Right cardiac atrium (tissue), 5 donors: Measurements from ENCODE around the gene AHRR. TPM values are rescaled to one million over a fixed set of nuclear protein-coding genes. Genes with fewer than 3 reads are reported as not detected.

Experiments used
- ATAC-seq, 2 donors: fragments of 200-7000 bp; cut with Tn5 transposase; one replicate each; pipeline versions ENCODE4 v1.8.0 to v1.9.1; 2020; ENCODE audit warnings: moderate library complexity in 2 of 2, mild to moderate bottlenecking in 1 of 2
- DNase-seq, 3 donors: peaks; one replicate each; pipeline ENCODE4 v3.0.0-alpha.2; 2020
- H3K27ac ChIP-seq: one replicate; pipeline ENCODE4 v1.5.1; 2013; ENCODE audit warnings: mild to moderate bottlenecking, low read length, control low read depth, moderate library complexity
- H3K27me3 ChIP-seq: one replicate; pipeline ENCODE4 v1.6.1; 2013; ENCODE audit not compliant: control insufficient read depth, insufficient read depth
- H3K4me1 ChIP-seq: one replicate; pipeline ENCODE4 v1.6.1; 2013; ENCODE audit warnings: low read length; ENCODE audit not compliant: control insufficient read depth, insufficient read depth
- H3K4me3 ChIP-seq: one replicate; pipeline ENCODE4 v1.5.1; 2013; ENCODE audit warnings: low read length, control low read depth
- H3K9me3 ChIP-seq: one replicate; pipeline ENCODE4 v1.6.1; 2013; ENCODE audit warnings: low read length; ENCODE audit not compliant: control insufficient read depth
- WGBS: extraction: QIAGEN DNeasy Blood & Tissue Kit; methylation state at CpG from one replicate; pipeline ENCODE4 v1.1.7; 2013; 5-methylcytosine and 5-hydroxymethylcytosine counted together
- intact Hi-C, 4 donors: fragments of 100-400 bp; cut with DNase I; formaldehyde crosslinking; loops; one replicate each; pipeline versions ENCODE4 v1.11.0 to v1.14.0; 2022 to 2023
- polyA plus RNA-seq: library from polyadenylated mRNA; stranded (reverse); fragments of 200-250 nt; gene quantifications from one replicate; pipeline ENCODE4 v1.2.3, GENCODE V29; 2013
- total RNA-seq, 4 donors: library from RNA; stranded (reverse); fragmentation: NEBNext Ultra II Directional; extraction: Animal tissue kit (Norgen Biotek cat#: 25700); gene quantifications; one replicate each; pipeline ENCODE4 v1.2.1, GENCODE V29; 2021
- donor health status: healthy with polysubstance abuse.
- donor health status: DM: no; HTN: yes; CAD: no.
- donor health status: DM: no; HTN: no; CAD: no.
- donor health status: DM: no; HTN: yes; CAD: no; lungs with severe emphysema.
- donor health status: DM: yes; HTN: yes; CAD: no.

Gene AHRR
- total and polyA plus RNA-seq, 5 donors = 0.17 to 3.7 (median 0.41) TPM

GRCh38 chr5:432201-432927 lies 110.8 kb downstream of the AHRR start:
- ATAC-seq (no peak), DNase-seq (no peak)
- intact Hi-C loops = no loop called here
- Histone ChIP-seq H3K27ac (no peak overlapping the region), H3K4me3 (no peak overlapping the region), H3K27me3 (no peaks in the 10 kb centered on the region), H3K4me1 (no peaks in the 10 kb centered on the region), H3K9me3 (no peaks in the 10 kb centered on the region)
- WGBS = 77% methylated on average over 18 of the region's 18 CpGs

GRCh38 chr5:432928-433791 lies 111.6 kb downstream of the AHRR start:
- intact Hi-C loops = no loop called here
- ATAC-seq (no peak), DNase-seq (no peak)

GRCh38 chr5:433836-434235 lies 112.3 kb downstream of the AHRR start:
- no peak for DNase-seq
- ATAC-seq = no peak
- Histone ChIP-seq H3K4me3 (no peak overlapping the region), H3K27me3 (no peaks in the 10 kb centered on the region), H3K4me1 (no peaks in the 10 kb centered on the region), H3K9me3 (no peaks in the 10 kb centered on the region), H3K27ac (no peak overlapping the region)
- intact Hi-C loops = no loop called here
- WGBS = 67% methylated on average over 16 of the region's 16 CpGs

More at GRCh38 chr5:432928-433791, 111.6 kb downstream of the AHRR start:
- no peaks in the 10 kb centered on the region for H3K4me1 ChIP-seq
- H3K27me3 ChIP-seq = no peaks in the 10 kb centered on the region
- no peak overlapping the region for H3K27ac ChIP-seq
- no peaks in the 10 kb centered on the region for H3K9me3 ChIP-seq
- WGBS = 56% methylated on average over 23 of the region's 23 CpGs
- H3K4me3 ChIP-seq = no peak overlapping the region

- WGBS = 86% methylated on average over 26 of the region's 26 CpGs
- Histone ChIP-seq H3K9me3 (no peaks in the 10 kb centered on the region), H3K4me1 (no peaks in the 10 kb centered on the region), H3K4me3 (no peak overlapping the region), H3K27ac (no peak overlapping the region), H3K27me3 (no peaks in the 10 kb centered on the region)
- DNase-seq (no peak), ATAC-seq (no peak)
- intact Hi-C loops = no loop called here
Measured at GRCh38 chr5:434443-435146, 113.1 kb downstream of the AHRR start.

GRCh38 chr5:435156-435790 lies 113.8 kb downstream of the AHRR start:
- WGBS = 83% methylated on average over 27 of the region's 27 CpGs
- DNase-seq = no peak
- Histone ChIP-seq H3K4me3 (no peak overlapping the region), H3K27ac (no peak overlapping the region), H3K4me1 (no peaks in the 10 kb centered on the region), H3K27me3 (no peaks in the 10 kb centered on the region), H3K9me3 (no peaks in the 10 kb centered on the region)
- intact Hi-C loops = no loop called here
- ATAC-seq = no peak

GRCh38 chr5:435961-436640 lies 114.6 kb downstream of the AHRR start:
- 82% methylated on average over 18 of the region's 18 CpGs for WGBS
- intact Hi-C loops = no loop called here

GRCh38 chr5:436641-436975 lies 115.1 kb downstream of the AHRR start:
- no peaks in the 10 kb centered on the region for H3K4me1 ChIP-seq
- no peaks in the 10 kb centered on the region for H3K9me3 ChIP-seq
- ATAC-seq = no peak
- intact Hi-C loops = no loop called here
- WGBS = 63% methylated on average over 5 of the region's 5 CpGs
- no peaks in the 10 kb centered on the region for H3K27me3 ChIP-seq
- H3K4me3 ChIP-seq = no peak overlapping the region
- H3K27ac ChIP-seq = no peak overlapping the region
- no peak for DNase-seq

More at GRCh38 chr5:435961-436640, 114.6 kb downstream of the AHRR start:
- Histone ChIP-seq H3K4me3 (no peak overlapping the region), H3K4me1 (no peaks in the 10 kb centered on the region), H3K27ac (no peak overlapping the region), H3K27me3 (no peaks in the 10 kb centered on the region), H3K9me3 (no peaks in the 10 kb centered on the region)
- ATAC-seq (peak in 1 of 2 donors; percentile 28), DNase-seq (no peak)

GRCh38 chr5:437281-437771 lies 115.8 kb downstream of the AHRR start:
- DNase-seq = no peak
- Histone ChIP-seq H3K27ac (no peak overlapping the region), H3K9me3 (no peaks in the 10 kb centered on the region), H3K4me1 (no peaks in the 10 kb centered on the region), H3K4me3 (no peak overlapping the region), H3K27me3 (no peaks in the 10 kb centered on the region)
- ATAC-seq = no peak
- WGBS = 45% methylated on average over 18 of the region's 18 CpGs
- intact Hi-C loops = no loop called here

GRCh38 chr5:438481-438981 lies 117.0 kb downstream of the AHRR start:
- no peak for DNase-seq
- no peaks in the 10 kb centered on the region for H3K27me3 ChIP-seq
- no peak for ATAC-seq
- no peaks in the 10 kb centered on the region for H3K4me1 ChIP-seq
- H3K9me3 ChIP-seq = no peaks in the 10 kb centered on the region
- intact Hi-C loops = no loop called here
- H3K4me3 ChIP-seq = no peak overlapping the region
- no peak overlapping the region for H3K27ac ChIP-seq
- 66% methylated on average over 14 of the region's 14 CpGs for WGBS

GRCh38 chr5:439181-439580 lies 117.7 kb downstream of the AHRR start:
- Histone ChIP-seq H3K27ac (no peak overlapping the region), H3K4me3 (no peak overlapping the region), H3K4me1 (peaks cover 3% of the 10 kb centered on the region), H3K27me3 (no peaks in the 10 kb centered on the region), H3K9me3 (no peaks in the 10 kb centered on the region)
- DNase-seq (no peak), ATAC-seq (no peak)
- intact Hi-C loops = no loop called here
- WGBS = 90% methylated on average over 8 of the region's 8 CpGs
